Measurements from ENCODE around the gene SYNDIG1.
A peak's percentile ranks its signal among the peaks of the same experiment; 100 is the strongest.
"Not testable (repeated sequence)": the region's sequence is repeated elsewhere in the genome, so short reads cannot be mapped to it uniquely, and the experiment has no call there.

SYNDIG1 gene

DNA sequence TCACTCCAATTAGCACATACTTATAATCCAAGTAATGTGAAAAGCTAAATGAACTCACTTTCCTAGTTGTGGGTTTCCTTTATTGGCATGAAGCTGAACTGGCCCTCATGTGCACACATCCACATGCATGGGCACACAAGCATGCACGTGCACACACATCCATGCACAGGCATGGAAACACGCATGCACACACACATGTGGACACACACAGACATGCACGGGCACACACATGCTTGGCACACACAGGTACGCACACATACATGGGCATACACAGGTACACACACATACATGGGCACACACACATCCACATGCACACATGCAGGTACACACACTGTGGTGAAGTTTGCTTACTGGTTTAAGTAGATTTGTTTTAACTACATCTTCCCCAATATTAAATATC, 23.8 kb downstream of the SYNDIG1 start:
- no peak for DNase-seq (ENCODE audit: low spot score)

DNA sequence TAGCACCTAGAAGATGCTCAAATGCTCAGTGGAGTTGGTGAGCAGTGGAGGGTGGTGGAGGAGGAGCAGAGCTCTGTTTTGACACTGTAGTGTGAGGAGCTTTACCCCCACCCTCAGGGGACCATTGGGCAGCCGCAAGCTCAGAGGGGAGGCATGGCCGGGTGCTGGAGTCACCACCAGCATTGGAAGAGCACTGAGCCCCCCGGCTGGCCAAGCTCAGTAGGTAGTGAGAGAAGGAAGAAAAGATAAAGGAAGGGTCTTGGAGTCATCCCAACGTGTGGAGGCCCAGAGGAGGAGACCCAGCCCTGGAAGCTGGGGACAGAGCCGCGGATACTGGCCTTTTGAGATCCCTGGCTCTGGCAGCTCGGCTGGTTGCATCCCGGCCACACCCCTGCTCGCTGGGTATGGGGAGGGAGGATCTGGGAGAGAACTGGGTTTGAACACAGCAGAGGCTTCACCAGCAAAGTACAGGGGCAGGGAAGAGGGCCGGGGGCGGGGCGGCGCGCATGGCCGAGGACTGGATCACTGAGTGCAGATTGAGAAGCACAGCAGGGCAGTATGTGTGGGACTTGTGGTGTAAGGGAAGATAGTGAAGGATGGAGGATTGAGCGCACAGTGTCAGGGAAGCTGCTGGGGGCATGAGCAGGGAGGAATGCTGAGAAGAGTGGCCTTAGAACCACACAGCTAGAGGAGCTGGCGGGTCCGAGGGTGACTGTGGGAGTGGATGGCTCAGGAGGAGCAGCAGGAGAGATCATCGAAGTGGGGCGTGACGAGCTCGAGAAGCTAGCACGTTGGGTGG, 24.4 kb downstream of the SYNDIG1 start:
- no peak for DNase-seq (ENCODE audit: low spot score)

DNA sequence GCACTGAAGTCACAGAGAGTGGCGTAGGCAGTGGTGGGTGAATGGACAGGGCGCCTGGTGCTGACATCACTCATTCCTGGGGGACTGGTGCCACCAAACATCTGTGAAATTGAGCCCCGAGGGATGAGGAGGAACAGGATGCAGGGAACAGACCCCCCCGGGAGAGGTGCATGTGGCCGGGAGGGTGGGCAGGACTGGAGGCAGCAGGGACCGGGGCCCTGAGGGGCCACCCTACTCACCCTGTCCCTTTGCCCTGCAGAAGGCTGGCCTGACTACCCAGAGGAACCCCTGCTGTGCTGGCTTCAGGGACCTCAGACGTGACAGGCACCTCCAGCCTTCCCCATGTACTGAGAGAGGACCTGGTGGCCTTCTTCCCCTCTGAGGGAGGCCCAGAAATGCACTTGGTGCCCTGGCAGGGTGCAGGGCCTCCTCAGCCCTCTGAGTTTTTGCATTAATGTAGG, 25.1 kb downstream of the SYNDIG1 start:
- no peak for DNase-seq (ENCODE audit: low spot score)

DNA sequence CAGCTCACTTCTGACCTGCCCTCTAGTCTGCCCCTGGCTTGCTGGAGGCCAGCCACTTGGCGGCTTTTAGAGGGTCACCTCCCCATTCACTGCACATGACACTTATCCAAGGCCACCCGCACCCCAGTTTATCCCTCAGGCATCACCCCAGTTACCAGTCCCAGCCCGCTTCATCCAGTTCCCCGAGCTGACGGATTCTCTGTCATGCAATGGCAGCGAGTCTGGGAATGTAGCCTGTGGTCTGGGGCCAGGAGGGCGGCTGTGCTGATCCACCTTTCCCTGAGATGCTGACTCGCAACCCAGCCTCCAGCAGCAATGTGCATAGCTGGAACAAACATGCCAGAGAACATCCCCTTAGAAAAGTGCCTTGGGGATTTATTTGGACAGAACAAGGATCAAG, 25.8 kb downstream of the SYNDIG1 start:
- DNase-seq (ENCODE audit: low spot score), result no peak

DNA sequence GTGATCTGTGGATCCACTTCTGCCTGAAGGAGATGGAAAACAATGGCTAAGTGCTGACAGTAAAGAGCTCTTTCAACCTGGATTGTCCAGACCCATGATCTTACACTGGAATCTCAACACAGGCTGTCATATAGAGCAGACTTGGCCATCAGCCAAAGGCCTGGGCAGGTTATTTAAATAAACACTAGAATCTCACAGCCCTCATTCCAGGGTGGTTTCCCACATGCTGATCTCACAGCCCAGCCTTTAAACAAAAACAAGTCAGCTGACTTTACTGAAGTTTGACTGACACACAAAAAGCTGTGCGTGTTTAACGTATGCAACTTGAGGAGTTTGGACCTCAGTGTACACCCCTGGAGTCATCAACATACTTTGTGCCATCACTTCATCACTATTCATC, 28.4 kb downstream of the SYNDIG1 start:
- DNase-seq (ENCODE audit: low spot score), result peak; percentile 18

DNA sequence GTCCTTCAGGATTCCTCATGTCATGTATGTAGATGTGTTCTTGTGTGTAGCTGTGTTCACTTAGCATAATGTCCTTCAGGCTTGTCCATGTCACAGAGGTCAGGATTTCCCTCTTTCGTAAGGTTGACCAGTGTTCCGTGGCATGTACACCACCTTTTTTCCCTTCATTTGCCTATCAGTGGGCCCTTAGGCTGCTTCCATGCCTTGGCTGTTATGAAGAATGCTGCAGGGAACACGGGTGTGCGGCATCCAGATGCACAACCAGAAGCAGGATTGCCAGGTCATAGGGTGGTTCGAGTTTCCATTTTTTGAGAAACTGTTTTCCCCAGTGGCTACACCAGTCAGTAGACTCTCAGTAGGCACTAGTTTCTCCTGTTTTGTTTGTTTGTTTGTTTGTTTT, 29.2 kb downstream of the SYNDIG1 start:
- DNase-seq (ENCODE audit: low spot score), result no peak

DNA sequence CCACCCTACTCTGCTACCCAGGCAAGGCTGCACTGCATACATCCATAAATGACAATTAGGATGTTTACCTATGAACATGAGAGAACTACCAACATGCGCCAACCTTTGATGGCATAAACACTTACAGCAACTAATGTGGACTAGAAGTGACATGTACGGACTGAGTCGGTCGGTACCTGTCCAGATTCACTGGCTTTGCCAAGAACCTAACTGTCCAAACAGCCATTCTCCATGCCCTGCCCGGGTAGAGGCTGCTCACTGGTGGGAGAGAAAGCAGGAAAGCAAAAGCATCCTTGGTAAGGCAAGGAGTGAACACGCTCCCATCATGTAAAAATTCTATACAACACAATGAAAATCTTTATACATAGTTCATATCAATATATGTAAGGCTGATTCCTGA, 30.0 kb downstream of the SYNDIG1 start:
- DNase-seq (ENCODE audit: low spot score), result no peak

DNA sequence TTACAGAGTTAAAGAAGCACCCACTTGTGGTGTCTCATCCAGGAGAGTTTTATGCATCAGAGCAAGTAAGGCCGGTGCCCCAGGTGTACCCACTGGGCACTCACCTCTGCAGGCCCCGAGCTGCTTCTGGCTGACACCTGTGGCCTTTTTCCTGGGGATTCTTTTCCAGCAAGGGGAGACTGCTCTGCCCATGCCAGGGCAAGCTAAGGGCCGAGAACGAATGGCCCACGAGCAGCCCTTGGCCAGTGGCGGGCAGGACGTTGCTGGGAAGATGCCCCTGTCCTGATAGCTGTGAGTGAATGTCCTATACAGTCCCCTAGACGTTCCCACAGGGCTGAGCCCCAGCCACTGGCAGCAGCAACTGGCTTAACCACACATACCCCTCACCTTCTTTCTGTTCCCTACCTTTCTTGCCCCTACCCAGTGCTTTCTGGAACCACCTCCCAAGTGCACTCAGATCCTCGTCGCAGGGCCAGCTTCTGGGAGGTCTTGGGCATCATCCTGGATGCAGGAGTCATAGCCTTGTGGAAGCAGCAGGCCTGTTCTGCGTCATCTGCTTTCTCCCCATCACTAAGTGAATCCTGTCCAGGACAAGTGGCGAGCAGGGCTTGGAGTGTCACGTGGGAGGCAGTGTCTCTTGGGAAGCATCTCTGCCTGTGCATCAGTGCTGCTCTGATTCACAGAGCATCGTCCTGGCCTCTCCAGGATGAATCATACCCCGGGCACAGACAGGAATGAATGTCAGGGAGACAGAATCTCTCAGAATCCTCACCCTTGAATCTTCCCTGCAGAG, 32.5 kb downstream of the SYNDIG1 start:
- DNase-seq (ENCODE audit: low spot score), result no peak

DNA sequence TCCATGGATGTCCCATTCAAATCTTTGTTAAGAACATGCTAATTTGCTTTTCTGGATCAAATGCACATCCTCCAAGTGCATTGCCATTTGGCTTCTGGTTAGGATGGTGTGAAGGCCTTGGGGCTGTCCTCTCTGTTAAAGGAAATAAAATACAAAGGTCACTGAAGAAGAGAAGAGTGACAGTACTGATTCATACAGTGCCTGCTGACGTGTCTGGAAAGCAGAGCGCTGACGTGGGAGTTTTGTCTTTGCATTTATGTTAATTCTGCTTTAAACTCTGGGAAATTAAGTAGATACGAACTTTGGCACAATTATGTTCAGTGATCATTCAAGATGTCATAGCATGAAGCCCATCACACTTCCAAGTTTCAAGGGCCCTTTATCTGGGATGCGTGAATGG, 33.2 kb downstream of the SYNDIG1 start:
- no peak for DNase-seq (ENCODE audit: low spot score)

DNA sequence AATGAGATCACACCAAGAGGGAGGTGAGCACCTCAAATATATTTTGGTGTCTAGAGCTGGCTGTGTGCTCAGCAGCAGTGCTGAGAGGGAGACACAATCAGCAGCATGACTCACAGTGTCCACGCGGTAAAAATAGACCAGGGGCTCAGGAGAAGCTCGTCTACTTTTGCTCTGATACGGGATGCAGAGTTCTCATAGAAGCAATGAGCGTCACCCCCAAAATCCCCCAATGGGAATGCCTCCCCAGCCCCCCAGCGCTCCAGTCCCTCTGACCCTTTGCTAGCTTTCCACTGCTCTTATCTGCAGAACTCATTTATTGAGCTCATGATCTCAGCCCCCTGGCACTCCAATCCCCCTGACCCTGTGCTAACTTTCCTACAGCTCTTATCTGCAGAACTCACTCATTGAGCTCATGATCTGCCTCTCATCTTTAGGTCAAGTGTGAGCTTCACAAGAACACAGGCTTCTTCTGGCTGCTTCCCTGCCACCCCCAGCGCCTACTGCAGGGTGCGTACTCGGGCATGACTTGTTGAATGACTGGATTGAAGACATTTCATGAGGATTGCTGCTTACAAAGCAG, 34.0 kb downstream of the SYNDIG1 start:
- DNase-seq (ENCODE audit: low spot score), result no peak

DNA sequence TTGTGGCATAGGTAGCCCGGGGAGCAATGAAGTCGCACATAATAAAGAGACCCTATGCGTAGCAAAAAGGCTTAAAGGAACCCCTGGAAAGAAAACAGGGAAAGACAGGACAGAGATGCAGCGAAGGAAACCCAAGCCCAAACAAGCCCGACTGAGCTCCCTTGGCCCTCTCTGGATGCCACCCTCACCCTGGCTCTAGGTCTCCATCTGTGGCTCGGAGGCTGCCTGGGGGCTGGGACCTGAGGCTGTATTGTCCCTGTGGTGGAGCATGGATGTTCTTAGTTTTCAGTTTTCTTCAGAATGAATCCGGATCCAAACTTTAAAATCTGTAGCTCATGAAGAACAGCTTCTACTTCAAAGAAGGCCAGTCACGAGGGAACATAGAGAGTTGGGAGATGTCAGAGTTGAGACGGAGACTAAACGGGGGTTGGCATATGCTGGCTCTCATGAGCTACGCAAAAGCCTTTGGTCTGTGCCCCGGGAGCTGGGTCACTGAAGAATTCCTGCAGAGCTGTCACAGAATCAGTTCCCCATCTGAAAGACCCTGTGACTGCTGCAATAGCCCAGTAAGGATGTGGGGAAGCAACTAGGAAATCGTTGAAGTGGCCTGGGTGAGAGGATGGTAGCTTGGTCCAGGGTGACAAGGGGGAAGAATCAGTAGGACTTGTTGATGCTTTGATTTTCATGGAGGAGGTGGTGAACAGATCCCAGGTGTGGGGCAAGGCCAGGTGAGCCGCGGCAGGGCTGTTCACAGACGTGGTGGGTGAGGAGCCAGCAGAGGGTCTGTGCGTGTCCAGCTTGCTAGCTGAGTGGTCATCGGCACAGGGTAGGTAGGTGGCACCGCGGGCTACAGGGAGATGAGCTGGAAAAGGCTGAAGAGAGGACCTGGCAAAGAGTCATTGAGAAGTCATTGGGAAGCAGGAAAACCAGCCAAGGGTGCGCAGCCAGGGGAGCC, 35.2 kb downstream of the SYNDIG1 start:
- DNase-seq (ENCODE audit: low spot score), result no peak

DNA sequence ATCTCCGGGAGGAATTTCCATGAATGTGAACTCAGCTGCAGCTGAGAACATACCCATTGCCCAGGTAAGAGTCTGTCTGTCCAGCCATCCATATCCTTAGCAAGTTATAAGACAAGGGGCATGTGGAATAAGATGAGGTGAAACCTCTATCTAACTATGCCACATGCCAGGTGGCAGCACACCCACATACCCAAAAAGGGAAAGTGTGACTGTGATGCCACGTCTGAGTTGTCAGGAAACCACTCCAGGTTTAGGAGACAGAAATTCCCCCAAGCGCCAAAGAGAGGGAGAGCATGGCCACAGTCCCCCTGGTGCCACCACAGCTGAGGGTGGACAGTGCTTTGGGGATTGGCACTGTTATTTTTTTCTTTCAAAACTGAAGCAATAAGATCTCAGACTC, 36.7 kb downstream of the SYNDIG1 start:
- no peak for DNase-seq (ENCODE audit: low spot score)

DNA sequence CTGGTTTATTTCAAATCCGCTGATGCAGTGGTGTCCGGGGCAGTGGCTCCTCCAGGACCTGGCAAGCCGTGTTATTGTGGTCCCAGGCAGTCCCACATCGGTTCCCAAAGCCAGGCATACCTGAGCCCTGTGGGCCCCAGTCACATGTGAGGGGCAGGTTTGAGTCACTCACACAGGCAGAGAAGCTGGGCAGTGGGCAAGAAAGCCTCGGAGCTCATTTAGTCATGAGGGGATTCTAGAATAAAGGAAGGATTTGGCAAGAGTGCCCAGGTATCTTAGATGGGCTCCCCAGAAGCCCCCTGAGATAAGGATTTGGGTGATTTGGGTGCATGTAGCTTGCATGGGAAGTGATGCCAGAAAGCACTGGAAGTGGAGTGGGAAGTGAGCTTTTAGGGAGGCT, 37.3 kb downstream of the SYNDIG1 start:
- DNase-seq (ENCODE audit: low spot score), result no peak

DNA sequence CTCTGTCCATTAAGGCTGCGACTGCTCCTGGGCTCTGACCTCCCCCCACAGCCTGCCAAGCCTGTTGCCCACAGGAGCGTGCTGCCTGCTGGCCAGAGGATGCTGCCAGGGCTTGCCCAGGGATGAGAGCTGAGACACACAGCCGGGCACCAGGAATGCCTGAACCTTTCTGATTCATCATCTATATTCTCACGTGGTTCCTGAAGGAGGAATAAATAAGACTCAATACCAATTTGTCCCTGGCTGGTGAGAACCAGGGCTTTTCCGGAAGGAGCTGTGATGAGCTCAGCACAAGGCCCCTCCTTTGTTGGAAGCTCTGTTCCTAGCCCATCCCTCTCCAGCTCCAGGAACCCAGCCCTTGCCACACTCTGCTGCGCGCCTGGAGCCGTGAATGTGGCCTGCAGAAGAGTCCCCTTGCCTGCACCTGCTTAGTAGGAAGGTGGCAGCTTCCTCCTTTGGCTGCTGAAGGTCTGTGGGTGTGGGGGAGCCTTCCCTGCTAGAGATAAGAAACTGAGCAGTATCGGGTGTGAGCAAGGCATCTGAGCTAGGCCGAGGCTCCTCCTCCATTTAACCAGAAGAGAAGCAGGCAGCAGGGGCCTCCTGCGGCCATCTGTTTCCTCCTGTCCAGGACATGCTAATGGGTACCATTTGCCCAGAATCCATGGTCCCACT, 37.9 kb downstream of the SYNDIG1 start:
- peak; percentile 60 for DNase-seq (ENCODE audit: low spot score)

DNA sequence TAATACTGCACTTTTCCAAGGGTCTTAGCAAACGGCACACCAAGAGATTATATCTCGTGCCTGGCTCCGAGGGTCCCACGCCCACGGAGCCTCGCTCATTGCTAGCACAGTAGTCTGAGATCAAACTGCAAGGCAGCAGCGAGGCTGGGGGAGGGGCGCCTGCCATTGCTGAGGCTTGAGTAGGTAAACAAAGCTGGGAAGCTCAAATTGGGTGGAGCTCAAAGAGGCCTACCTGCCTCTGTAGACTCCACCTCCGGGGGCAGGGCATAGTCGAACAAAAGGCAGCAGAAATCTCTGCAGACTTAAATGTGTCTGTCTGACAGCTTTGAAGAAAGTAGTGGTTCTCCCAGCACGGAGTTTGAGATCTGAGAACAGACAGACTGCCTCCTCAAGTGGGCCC, 43.0 kb downstream of the SYNDIG1 start:
- DNase-seq (ENCODE audit: low spot score), result not testable (repeated sequence)

DNA sequence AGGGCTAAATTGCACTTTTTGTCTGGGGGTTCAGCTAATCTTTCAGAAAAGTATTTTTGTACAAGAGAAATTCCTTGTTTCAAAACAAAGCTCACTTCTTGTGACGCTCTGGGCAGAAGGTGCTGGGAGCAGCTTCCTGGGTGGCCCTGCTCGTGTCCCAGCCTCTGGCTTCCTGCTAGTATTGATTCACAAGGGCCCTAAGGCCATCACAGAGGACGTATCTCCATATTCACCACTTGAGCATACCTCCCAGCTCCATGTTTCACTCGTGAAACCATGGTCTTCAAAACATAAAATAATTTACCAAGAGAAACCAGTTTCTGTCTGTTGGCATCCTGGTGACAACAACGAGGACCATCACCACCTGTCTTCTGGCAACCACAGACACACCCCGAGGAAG, 49.1 kb downstream of the SYNDIG1 start:
- DNase-seq (ENCODE audit: low spot score), result no peak

DNA sequence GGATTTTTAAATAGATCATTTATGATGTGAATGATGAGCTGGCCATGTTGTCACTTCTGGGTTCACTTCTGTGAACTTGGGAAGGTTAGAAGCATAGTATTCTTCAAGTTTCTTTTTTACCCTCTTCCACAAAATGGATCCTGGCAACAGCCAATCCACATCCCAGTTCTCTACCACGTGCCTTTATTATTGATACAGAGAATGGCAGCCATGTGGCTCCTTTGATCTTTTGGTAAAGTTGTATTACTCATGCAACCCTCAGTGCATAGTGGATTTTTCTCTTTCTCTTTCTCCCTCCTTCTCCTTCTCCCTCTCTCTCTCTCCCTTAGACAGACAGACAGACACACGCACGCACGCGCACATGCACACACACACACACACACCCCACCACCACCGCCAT, 50.0 kb downstream of the SYNDIG1 start:
- no peak for DNase-seq (ENCODE audit: low spot score)

DNA sequence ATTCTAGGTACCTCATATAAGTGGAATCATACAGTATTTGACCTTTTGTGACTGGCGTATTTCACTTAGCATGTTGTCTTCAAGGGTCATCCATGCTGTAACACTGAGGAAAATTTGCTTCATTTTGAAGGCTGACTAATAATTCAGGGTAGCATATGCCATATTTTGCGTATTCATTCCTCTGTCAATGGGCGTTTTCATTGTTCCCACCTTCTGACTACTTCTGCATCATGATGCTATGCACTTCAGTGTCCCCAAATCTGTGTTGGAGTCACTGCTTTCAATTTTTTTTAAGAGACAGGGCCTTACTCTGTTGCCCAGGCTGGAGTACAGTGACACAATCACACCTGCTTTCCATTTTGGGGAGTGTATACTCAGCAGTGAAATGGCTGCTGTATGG, 51.6 kb downstream of the SYNDIG1 start:
- DNase-seq (ENCODE audit: low spot score), result no peak

DNA sequence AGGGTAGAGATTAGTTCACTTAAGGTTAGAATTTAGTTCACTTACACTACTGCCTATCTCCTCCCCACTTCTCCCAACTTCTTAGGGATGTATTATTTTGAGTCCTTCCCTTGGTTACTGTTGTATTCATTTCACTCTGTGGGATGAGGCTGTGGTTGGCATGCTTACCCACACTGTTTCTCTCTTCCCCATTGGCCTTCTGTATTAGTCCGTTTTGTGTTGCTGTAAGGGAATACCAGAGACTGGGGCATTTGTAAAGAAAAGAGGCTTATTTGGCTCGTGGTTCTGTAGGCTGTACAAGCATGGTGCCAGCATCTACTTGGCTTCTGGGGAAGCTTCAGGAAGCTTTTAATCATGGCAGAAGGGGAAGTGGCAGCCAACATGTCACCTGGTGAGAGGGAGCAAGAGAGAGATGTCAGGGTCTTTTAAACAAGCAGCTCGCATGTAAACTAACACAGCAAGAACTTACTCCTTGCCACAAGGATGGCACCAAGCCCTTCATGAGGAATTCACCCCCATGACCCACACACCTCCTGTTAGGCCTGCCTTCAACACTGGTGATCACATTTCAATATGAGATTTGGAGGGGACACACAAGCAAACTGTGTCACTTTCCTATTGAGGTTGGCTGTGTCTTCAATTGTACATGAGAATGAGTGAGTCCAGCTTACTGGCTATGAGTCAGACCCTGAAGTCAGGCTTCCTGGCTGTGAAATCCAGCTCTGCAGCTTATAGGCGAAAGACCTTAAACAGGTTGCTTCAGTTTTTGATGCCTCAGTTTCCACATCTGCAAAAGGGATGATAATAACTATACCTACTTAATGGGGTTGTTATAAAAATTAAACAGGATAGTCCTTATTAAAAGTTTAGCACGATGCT, 53.3 kb downstream of the SYNDIG1 start:
- DNase-seq (ENCODE audit: low spot score), result no peak

DNA sequence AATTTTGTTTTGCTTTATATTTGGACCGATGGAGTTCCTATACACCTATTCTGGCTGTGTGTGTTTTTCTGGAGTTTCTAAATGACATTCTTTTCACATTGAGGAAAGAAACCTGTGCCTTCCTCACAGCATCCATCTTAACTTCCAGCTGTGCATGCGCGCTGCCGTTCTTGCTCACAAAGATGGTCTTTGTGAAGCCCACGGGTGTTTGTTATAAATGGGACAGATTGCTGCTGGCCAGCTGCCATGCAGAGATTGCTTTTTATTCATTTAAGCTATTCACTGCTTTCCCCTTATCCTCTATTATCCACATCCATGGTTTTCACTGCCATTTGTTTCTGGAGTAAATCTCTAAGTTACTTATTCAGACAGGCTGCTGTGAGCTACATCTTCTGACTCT, 54.2 kb downstream of the SYNDIG1 start:
- DNase-seq (ENCODE audit: low spot score), result no peak
